K562 (cell line): ENCODE measurements around the gene GBA2.

Source experiments
- CTCF ChIP-seq, 3 experiments: IDR thresholded peaks in 2 of 3; conservative IDR thresholded peaks in 1 of 3; 2 replicates each; pipeline ENCODE4 v1.5.1; 2011 to 2012; ENCODE audit warnings: low read length in 3 of 3, mild to moderate bottlenecking in 3 of 3, control low read depth in 2 of 3, improper control_type of control experiment in 1 of 3, inconsistent platforms in 1 of 3, low read depth in 1 of 3, mixed read lengths in 1 of 3, moderate library complexity in 1 of 3; ENCODE audit not compliant: insufficient read depth in 2 of 3
- DMBX1 ChIP-seq: fragments of 250-450 bp; sonication (Bioruptor Pico); IDR thresholded peaks from 2 replicates; pipeline ENCODE4 v1.8.0; 2022; ENCODE audit warnings: inconsistent platforms, mild to moderate bottlenecking, moderate library complexity, borderline replicate concordance
- MTA2 ChIP-seq: fragments of 450-650 bp; IDR thresholded peaks from 2 replicates; pipeline ENCODE4 v1.6.1; 2016; ENCODE audit warnings: low read depth
- NFATC3 ChIP-seq: fragments of 450-650 bp; IDR thresholded peaks from 2 replicates; pipeline ENCODE4 v1.6.1; 2017; ENCODE audit warnings: mild to moderate bottlenecking
- NR3C1 ChIP-seq: sonication (generic); formaldehyde crosslinking; IDR thresholded peaks from 2 replicates; pipeline ENCODE4 v1.8.1; 2022; ENCODE audit warnings: missing genetic modification reagents
- SIN3A ChIP-seq, 2 experiments: fragments of 150-350 bp in 1 of 2; IDR thresholded peaks; 2 replicates each; pipeline ENCODE4 v1.6.1; 2011 to 2016; ENCODE audit warnings: borderline replicate concordance in 2 of 2, low read depth in 2 of 2, low read length in 2 of 2, mild to moderate bottlenecking in 2 of 2, moderate library complexity in 2 of 2; ENCODE audit not compliant: control insufficient read depth in 1 of 2
- SMAD1 ChIP-seq: fragments of 150-350 bp; IDR thresholded peaks from 2 replicates; pipeline ENCODE4 v1.6.1; 2014; ENCODE audit warnings: low read length, low read depth; ENCODE audit not compliant: partially characterized antibody
- TCF7 ChIP-seq: sonication (generic); IDR thresholded peaks from 2 replicates; pipeline ENCODE4 v1.6.1; 2016; ENCODE audit warnings: antibody characterized with exemption, borderline replicate concordance
- ZBTB11 ChIP-seq, 3 experiments: fragments of 200-800 bp in 1 of 3; fragments of 250-450 bp in 1 of 3; fragments of 450-650 bp in 1 of 3; sonication (Bioruptor Pico) in 1 of 3; sonication (Bioruptor generic) in 1 of 3; formaldehyde crosslinking in 1 of 3; IDR thresholded peaks; 2 replicates each; pipeline versions ENCODE4 v1.6.1 to v1.8.0; 2016 to 2022; ENCODE audit warnings: mild to moderate bottlenecking in 2 of 3, missing genetic modification characterization in 2 of 3, missing compliant biosample characterization in 1 of 3, moderate library complexity in 1 of 3
- ZNF274 ChIP-seq: IDR thresholded peaks from 2 replicates; pipeline ENCODE4 v1.6.1; 2011; ENCODE audit warnings: low read depth, mild to moderate bottlenecking, low read length, moderate library complexity, borderline replicate concordance
- ZSCAN32 ChIP-seq: fragments of 450-650 bp; formaldehyde crosslinking; IDR thresholded peaks from 2 replicates; pipeline ENCODE4 v1.4.0; 2020; ENCODE audit warnings: mild to moderate bottlenecking, moderate library complexity
- TF ChIP-seq, protein P1 (sequence below): fragments of 250-450 bp; sonication (Bioruptor Pico); IDR thresholded peaks from 2 replicates; pipeline ENCODE4 v1.5.0; 2022; ENCODE audit warnings: mild to moderate bottlenecking
- TF ChIP-seq, protein P2 (sequence below), 2 experiments: IDR thresholded peaks; 2 replicates each; pipeline ENCODE4 v1.6.1; 2011; ENCODE audit warnings: borderline replicate concordance in 1 of 2, control low read depth in 1 of 2, low read depth in 1 of 2, low read length in 1 of 2, mild to moderate bottlenecking in 1 of 2, mixed read lengths in 1 of 2, moderate library complexity in 1 of 2; ENCODE audit not compliant: insufficient read depth in 1 of 2, insufficient read length in 1 of 2, poor library complexity in 1 of 2, severe bottlenecking in 1 of 2; ENCODE audit errors: extremely low read depth in 1 of 2

DNA sequence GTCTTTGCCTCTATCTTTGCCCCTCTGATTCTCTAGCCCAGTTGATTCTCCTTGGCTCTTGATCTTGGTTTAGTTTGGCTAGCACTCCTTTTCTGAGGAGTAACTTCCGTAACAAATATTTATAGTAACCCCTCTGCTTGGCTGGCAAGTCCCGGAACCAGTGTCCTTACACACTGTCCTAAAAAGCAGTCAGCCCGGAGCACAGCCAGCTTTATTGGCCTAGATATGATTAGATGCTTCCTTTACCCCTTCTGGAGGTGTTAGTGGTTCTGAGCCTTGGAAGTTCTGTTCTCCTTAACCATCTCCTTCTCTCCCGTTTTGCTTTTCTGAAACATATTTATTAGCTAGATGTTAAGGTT, 22.0 kb upstream of the GBA2 start:
- TF ChIP-seq ZBTB11 (CRISPR knock-in tag; IDR thresholded peaks at IDR 0.05) = no peak
- no peak for TF ChIP-seq NFATC3
- no peak for TF ChIP-seq ZNF274
- TF ChIP-seq, protein P1, sequence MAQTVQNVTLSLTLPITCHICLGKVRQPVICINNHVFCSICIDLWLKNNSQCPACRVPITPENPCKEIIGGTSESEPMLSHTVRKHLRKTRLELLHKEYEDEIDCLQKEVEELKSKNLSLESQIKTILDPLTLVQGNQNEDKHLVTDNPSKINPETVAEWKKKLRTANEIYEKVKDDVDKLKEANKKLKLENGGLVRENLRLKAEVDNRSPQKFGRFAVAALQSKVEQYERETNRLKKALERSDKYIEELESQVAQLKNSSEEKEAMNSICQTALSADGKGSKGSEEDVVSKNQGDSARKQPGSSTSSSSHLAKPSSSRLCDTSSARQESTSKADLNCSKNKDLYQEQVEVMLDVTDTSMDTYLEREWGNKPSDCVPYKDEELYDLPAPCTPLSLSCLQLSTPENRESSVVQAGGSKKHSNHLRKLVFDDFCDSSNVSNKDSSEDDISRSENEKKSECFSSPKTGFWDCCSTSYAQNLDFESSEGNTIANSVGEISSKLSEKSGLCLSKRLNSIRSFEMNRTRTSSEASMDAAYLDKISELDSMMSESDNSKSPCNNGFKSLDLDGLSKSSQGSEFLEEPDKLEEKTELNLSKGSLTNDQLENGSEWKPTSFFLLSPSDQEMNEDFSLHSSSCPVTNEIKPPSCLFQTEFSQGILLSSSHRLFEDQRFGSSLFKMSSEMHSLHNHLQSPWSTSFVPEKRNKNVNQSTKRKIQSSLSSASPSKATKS (CRISPR knock-in tag) = no peak
- no peak for TF ChIP-seq DMBX1 (CRISPR knock-in tag)
- TF ChIP-seq CTCF (IDR thresholded peaks at IDR 0.05 in 2 of 3, conservative IDR thresholded peaks at IDR 0.05 in 1 of 3; ENCODE audit: insufficient read depth in 2 of 3, low read depth in 1 of 3, low read length in 3 of 3) = no peak
- TF ChIP-seq TCF7 = no peak
- TF ChIP-seq SMAD1 = no peak
- no peak for TF ChIP-seq SIN3A (IDR thresholded peaks at IDR 0.05; ENCODE audit: borderline replicate concordance in 2 of 2, control insufficient read depth in 1 of 2, low read depth in 2 of 2, low read length in 2 of 2)
- TF ChIP-seq MTA2 = no peak
- TF ChIP-seq ZSCAN32 (CRISPR knock-in tag) = no peak
- TF ChIP-seq, protein P2, sequence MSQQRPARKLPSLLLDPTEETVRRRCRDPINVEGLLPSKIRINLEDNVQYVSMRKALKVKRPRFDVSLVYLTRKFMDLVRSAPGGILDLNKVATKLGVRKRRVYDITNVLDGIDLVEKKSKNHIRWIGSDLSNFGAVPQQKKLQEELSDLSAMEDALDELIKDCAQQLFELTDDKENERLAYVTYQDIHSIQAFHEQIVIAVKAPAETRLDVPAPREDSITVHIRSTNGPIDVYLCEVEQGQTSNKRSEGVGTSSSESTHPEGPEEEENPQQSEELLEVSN (IDR thresholded peaks at IDR 0.05; ENCODE audit: borderline replicate concordance in 1 of 2, extremely low read depth in 1 of 2, insufficient read depth in 1 of 2, insufficient read length in 1 of 2, low read depth in 1 of 2, low read length in 1 of 2, poor library complexity in 1 of 2, severe bottlenecking in 1 of 2) = no peak
- TF ChIP-seq NR3C1 (CRISPR knock-in tag) = no peak
